ENCODE data around the gene XPR1. TPM values are rescaled to one million over a fixed set of nuclear protein-coding genes. Genes with fewer than 3 reads are reported as not detected.

The XPR1 gene
- total RNA-seq, 1 donor from 2014 or later = 46.7 TPM

- H3K4me1 Mint-ChIP-seq = peaks cover 14% of the 10 kb centered on the region
- no peak overlapping the region for H3K4me3 Mint-ChIP-seq
- H3K9me3 Mint-ChIP-seq = peaks cover 3% of the 10 kb centered on the region
- TF ChIP-seq, protein P1, sequence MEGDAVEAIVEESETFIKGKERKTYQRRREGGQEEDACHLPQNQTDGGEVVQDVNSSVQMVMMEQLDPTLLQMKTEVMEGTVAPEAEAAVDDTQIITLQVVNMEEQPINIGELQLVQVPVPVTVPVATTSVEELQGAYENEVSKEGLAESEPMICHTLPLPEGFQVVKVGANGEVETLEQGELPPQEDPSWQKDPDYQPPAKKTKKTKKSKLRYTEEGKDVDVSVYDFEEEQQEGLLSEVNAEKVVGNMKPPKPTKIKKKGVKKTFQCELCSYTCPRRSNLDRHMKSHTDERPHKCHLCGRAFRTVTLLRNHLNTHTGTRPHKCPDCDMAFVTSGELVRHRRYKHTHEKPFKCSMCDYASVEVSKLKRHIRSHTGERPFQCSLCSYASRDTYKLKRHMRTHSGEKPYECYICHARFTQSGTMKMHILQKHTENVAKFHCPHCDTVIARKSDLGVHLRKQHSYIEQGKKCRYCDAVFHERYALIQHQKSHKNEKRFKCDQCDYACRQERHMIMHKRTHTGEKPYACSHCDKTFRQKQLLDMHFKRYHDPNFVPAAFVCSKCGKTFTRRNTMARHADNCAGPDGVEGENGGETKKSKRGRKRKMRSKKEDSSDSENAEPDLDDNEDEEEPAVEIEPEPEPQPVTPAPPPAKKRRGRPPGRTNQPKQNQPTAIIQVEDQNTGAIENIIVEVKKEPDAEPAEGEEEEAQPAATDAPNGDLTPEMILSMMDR (conservative IDR thresholded peaks at IDR 0.05) = no peak
- H3K27ac Mint-ChIP-seq (ENCODE audit: unreplicated experiment) = no peak overlapping the region
- no peaks in the 10 kb centered on the region for H3K27me3 Mint-ChIP-seq (ENCODE audit: low read depth)
- no peaks in the 10 kb centered on the region for H3K36me3 Mint-ChIP-seq (ENCODE audit: low read depth)
- no peak for DNase-seq (ENCODE audit: low read depth, low spot score)
Observed at GRCh38 chr1:180898441-180899219, 266.8 kb downstream of the XPR1 start.

- Mint-ChIP-seq H3K27me3 (ENCODE audit: low read depth) (no peaks in the 10 kb centered on the region), H3K9me3 (peaks cover 3% of the 10 kb centered on the region), H3K4me3 (no peak overlapping the region), H3K4me1 (peaks cover 14% of the 10 kb centered on the region), H3K27ac (ENCODE audit: unreplicated experiment) (no peak overlapping the region), H3K36me3 (ENCODE audit: low read depth) (no peaks in the 10 kb centered on the region)
- no peak for DNase-seq (ENCODE audit: low read depth, low spot score)
- TF ChIP-seq, protein P1 (conservative IDR thresholded peaks at IDR 0.05) = no peak
Observed at GRCh38 chr1:180899262-180899661, 267.4 kb downstream of the XPR1 start.

DNA sequence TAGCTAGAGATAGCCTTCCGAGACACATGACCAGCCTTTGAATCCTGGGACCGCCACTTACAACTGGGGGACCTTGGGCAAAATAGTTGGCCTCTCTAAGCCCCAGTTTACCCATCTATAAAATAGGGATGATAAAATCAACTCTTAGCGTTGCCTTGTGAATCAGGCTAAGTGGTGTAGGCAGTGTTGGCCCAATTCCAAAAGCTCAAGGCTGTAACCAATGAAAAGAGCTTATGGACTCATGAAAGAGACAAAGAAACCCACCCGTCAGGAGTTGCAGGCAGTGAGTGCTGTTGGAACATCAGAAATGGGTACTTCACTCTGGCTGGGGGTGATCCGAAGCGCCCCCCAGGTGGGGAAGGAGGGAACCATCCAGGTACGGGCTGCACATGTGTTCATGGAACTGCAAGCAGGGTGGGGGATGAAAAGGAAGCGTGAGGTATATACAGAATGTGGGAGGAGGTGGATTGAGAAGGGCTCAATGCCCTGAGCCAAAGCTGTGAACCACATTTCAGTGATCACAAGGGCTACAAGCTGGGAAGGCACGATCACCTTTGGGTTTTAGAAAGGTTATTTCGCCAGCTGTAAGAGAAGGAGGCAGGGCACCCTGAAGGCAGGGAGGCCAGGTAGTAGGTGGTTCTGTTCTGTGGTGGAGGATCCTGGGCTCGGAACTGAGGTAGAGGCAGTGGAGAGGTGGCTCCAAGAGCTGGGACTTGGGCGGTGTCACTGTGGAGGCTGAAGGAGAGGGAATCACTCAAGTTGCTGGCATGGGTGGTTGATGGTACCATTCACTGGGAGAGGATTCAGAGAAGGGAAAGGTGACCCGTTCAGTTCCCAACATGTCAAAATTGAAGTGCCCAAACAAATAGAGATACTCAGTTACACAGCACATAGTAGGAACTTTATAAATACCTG, 269.5 kb downstream of the XPR1 start:
- TF ChIP-seq, protein P1 (conservative IDR thresholded peaks at IDR 0.05) = no peak
- no peaks in the 10 kb centered on the region for H3K36me3 Mint-ChIP-seq (ENCODE audit: low read depth)
- H3K4me1 Mint-ChIP-seq = peaks cover 14% of the 10 kb centered on the region
- DNase-seq (ENCODE audit: low read depth, low spot score) = no peak
- no peak overlapping the region for H3K4me3 Mint-ChIP-seq
- peaks cover 3% of the 10 kb centered on the region for H3K9me3 Mint-ChIP-seq
- peak overlapping the region; percentile 81 for H3K27ac Mint-ChIP-seq (ENCODE audit: unreplicated experiment)
- H3K27me3 Mint-ChIP-seq (ENCODE audit: low read depth) = no peaks in the 10 kb centered on the region

DNA sequence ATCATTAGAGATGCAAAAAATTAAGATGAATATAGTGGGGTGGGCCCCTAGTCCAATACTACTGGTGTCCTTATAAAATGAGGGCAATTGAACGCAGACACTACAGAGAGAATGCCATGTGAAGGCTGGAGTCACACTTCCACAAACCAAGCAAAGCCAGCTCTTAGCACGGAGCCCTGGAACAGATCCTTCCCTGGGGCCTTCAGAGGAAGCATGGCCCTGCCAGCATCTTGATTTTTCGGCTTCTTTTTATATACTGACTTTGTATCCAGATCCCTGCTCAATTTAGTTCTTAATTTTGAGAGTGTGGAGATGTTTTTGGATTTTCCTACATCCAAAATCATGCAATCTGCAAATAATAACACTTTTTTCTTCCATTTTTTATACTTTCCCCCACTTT, 270.7 kb downstream of the XPR1 start:
- no peak overlapping the region for H3K4me3 Mint-ChIP-seq
- peaks cover 3% of the 10 kb centered on the region for H3K9me3 Mint-ChIP-seq
- H3K4me1 Mint-ChIP-seq = peaks cover 19% of the 10 kb centered on the region
- TF ChIP-seq, protein P1 (conservative IDR thresholded peaks at IDR 0.05) = no peak
- no peaks in the 10 kb centered on the region for H3K27me3 Mint-ChIP-seq (ENCODE audit: low read depth)
- no peaks in the 10 kb centered on the region for H3K36me3 Mint-ChIP-seq (ENCODE audit: low read depth)
- DNase-seq (ENCODE audit: low read depth, low spot score) = no peak
- no peak overlapping the region for H3K27ac Mint-ChIP-seq (ENCODE audit: unreplicated experiment)

GRCh38 chr1:180905927-180906326, 274.1 kb downstream of the XPR1 start:
- no peak overlapping the region for H3K4me3 Mint-ChIP-seq
- no peaks in the 10 kb centered on the region for H3K36me3 Mint-ChIP-seq (ENCODE audit: low read depth)
- no peak for DNase-seq (ENCODE audit: low read depth, low spot score)
- H3K27ac Mint-ChIP-seq (ENCODE audit: unreplicated experiment) = no peak overlapping the region
- H3K4me1 Mint-ChIP-seq = peaks cover 11% of the 10 kb centered on the region
- TF ChIP-seq, protein P1 (conservative IDR thresholded peaks at IDR 0.05) = no peak
- peaks cover 3% of the 10 kb centered on the region for H3K27me3 Mint-ChIP-seq (ENCODE audit: low read depth)
- H3K9me3 Mint-ChIP-seq = peaks cover 3% of the 10 kb centered on the region

Measured in neural crest cell (in vitro differentiated cells).